GM18505 (cell line): Measurements from ENCODE around the gene GALK1.

Experiments used
- ATAC-seq: cut with Tn5 transposase; IDR thresholded peaks from one replicate; pipeline ENCODE4 v1.9.1; 2021; ENCODE audit not compliant: unreplicated experiment
- POLR2A ChIP-seq: IDR thresholded peaks from 4 replicates; pipeline ENCODE4 v1.6.1; 2011; ENCODE audit warnings: borderline replicate concordance; ENCODE audit not compliant: insufficient read depth, insufficient read length; ENCODE audit errors: extremely low read depth

The GALK1 gene

GRCh38 chr17:75803883-75804282 is 38.9 kb upstream of the GALK1 start:
- ATAC-seq: no peak

GRCh38 chr17:75799402-75799801 is 34.4 kb upstream of the GALK1 start:
- ATAC-seq: no peak
- no peak for TF ChIP-seq POLR2A

More at GRCh38 chr17:75803883-75804282, 38.9 kb upstream of the GALK1 start:
- TF ChIP-seq POLR2A: no peak

DNA sequence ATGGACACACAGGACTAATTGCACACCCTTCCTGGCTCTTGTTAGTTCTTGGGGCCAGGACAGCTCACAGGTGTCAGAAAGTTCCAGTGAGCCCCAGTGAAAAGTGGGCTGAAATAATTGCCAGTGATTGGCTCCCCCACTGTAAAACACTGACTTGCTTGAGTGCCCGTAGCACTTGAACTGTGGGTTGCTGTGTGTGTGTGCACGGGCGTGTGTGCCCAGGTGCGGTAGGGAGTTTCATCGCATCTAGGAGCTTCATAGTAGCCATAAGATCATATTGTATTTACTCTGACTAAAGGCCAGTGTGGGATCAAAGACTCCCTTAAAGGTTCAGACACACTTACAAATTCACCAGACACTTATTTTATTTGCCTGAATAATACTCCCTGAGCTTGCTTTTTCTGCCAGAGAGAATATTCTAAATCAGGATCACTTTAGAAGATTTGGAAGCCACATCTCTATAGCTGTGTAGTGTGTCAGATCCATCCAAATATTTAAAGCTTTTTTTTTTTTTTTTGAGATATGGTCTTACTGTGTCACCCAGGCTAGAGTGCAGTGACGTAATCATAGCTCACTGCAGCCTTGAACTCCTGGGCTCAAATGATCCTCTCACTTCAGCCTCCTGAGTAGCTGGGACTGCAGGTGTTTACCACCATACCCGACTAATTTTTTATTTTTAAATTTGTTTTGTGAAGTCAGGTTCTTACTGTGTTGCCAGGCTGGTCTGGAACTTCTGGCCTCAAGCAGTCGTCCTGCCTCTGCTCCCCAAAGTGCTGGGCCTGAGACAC is 31.0 kb upstream of the GALK1 start:
- no peak for ATAC-seq

GRCh38 chr17:75793460-75793859 is 28.5 kb upstream of the GALK1 start:
- TF ChIP-seq POLR2A: no peak

More for the DNA sequence above, 31.0 kb upstream of the GALK1 start:
- TF ChIP-seq POLR2A: no peak

DNA sequence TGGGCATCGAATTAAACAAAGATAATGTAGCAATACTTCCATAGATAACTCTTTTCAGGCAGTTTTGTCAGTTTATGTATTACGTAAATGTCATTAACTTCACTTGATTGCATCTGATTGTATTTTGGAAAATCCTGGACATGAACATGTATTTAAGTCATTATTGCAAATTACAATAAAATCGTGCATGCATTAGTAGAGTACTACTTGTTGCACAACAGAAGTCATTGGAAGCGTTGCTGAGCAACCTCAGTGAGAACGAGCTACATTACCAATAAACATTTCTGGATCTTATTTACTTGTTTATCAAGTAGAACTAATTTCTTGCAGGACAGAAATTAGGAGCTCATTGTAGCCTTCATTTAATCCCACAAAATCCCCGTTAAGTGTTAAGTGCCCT is 26.3 kb upstream of the GALK1 start:
- TF ChIP-seq POLR2A: no peak
- no peak for ATAC-seq

More at GRCh38 chr17:75793460-75793859, 28.5 kb upstream of the GALK1 start:
- ATAC-seq: no peak

- peak; percentile 45 for ATAC-seq
Measured at GRCh38 chr17:75785016-75785890, 20.3 kb upstream of the GALK1 start.

GRCh38 chr17:75784473-75785015 is 19.6 kb upstream of the GALK1 start, which contains the start of gene UNK:
Gene UNK (plus strand): TSS chr17:75784806. CDS start chr17:75784881, 75 bp downstream.
- no peak for TF ChIP-seq POLR2A
- peak; percentile 54 for ATAC-seq

More at GRCh38 chr17:75785016-75785890, 20.3 kb upstream of the GALK1 start:
- peak; percentile 94 for TF ChIP-seq POLR2A

GRCh38 chr17:75783803-75784472 is 18.9 kb upstream of the GALK1 start:
- ATAC-seq: no peak
- no peak for TF ChIP-seq POLR2A

DNA sequence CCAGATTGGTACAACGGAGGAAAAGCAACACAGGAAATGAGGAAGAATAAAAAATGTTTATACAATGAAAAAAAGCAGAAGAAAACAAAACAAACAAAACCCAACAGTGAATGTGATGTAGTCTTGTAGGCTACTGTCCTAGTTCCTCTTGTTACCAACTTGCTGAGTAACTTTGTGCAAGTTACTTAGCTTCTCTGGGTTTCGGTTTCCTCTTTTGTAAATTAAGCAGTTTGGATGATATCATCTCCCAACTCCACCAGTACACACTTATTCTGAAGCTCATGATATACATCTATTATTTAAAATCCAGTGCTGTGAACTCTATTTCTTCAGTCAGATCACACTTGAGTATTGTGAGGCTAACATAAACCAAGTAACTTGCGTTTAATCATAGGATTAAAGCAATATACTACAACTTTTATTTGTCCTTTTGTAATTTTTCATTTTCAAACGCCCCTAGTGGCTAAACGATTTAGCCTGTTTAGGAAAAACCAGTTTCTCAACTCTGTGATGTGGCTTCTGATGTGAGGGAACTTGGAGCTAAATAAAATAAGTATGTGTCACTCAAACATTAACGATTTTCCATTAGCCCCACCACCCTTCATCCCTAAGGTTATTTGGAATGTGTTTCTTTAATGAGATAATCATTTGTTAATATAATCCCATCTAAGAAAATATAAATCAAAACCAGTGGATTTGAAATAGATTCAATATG is 18.2 kb upstream of the GALK1 start:
- no peak for TF ChIP-seq POLR2A
- no peak for ATAC-seq

DNA sequence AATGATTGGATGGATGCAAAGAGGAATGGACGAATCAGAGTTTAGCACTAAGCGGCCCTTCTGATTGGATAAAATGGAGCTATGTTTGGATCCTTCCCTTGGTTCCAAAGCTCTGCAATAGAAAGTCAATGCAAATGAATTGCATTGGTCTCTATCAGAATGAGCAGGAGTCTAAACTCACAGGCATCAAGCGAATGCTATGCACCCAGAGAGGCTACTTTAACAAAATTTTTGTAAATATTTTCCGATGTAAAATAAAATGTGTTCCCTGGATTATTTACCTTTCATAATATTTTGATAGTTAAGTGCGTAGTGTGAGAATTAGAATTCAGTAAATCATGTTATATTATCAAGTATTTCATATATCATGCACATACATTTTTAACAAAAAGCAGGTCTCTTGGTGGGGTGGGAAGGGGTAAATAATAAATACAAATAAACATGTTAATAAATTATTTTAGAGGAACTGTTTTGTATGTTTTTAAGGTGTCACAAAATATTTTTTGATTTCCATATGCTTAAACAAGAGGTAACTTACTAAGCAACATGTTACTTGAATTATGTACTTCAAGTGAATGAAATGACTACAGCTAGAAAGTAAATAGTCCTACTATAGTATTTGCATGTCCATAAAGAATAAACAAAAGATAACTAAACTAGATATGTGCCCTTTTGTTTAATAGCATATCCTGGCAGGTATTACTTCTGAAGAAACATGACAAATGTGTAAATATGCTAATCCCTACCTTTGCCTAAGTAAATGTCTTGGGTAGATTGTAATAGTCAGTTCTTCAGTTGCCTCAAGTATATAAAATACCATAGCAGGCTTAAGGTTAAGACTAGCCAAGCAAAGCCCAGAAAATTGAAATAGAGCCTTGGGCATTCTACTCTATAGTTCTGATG is 15.2 kb upstream of the GALK1 start:
- no peak for TF ChIP-seq POLR2A
- ATAC-seq: no peak

- peak; percentile 58 for ATAC-seq
- peak; percentile 100 for TF ChIP-seq POLR2A
Measured at GRCh38 chr17:75779250-75779986, 14.4 kb upstream of the GALK1 start.

- ATAC-seq: peak; percentile 8
- TF ChIP-seq POLR2A: no peak
Measured at GRCh38 chr17:75778861-75779249, 13.9 kb upstream of the GALK1 start.
